Pancreas (tissue), 10 donors: ENCODE measurements around the gene LYZL2. TPM values are rescaled to one million over a fixed set of nuclear protein-coding genes. Genes with fewer than 3 reads are reported as not detected.
"Not testable (repeated sequence)": the region's sequence is repeated elsewhere in the genome, so short reads cannot be mapped to it uniquely, and the experiment has no call there.

Experiments
- ATAC-seq, 4 donors: fragments of 200-7000 bp; cut with Tn5 transposase; one replicate each; pipeline versions ENCODE4 v1.8.0 to v1.9.1; 2020; ENCODE audit warnings: mild to moderate bottlenecking in 4 of 4, moderate library complexity in 4 of 4
- DNase-seq, 6 donors: peaks; one replicate each; pipeline ENCODE4 v3.0.0-alpha.2; 2020
- FAIRE-seq: peaks from 2 replicates; lab custom pipeline; 2012; peaks lifted over from hg19 to GRCh38; lab: Jason Lieb, UNC
- H3K27ac ChIP-seq, 4 donors: fragments of 200-600 bp; sonication (generic); 1 replicate in 3 of 4; 2 replicates in 1 of 4; pipeline versions ENCODE4 v1.5.0 to v1.8.0; 2020
- H3K27me3 ChIP-seq, 4 donors: fragments of 200-600 bp; one replicate each; pipeline ENCODE4 v1.8.0; 2021
- H3K36me3 ChIP-seq, 3 donors: fragments of 200-600 bp; sonication (generic) in 1 of 3; one replicate each; pipeline versions ENCODE4 v1.5.0 to v1.8.0; 2020 to 2021
- H3K4me1 ChIP-seq, 3 donors: fragments of 200-600 bp; one replicate each; pipeline ENCODE4 v1.8.0; 2021
- H3K4me3 ChIP-seq, 4 donors: fragments of 200-600 bp; sonication (generic) in 2 of 4; one replicate each; pipeline versions ENCODE4 v1.5.0 to v1.8.0; 2020 to 2021
- H3K9me3 ChIP-seq, 4 donors: fragments of 200-600 bp; one replicate each; pipeline ENCODE4 v1.8.0; 2021
- CTCF ChIP-seq, 4 donors: fragments of 200-600 bp; sonication (generic) in 3 of 4; IDR thresholded peaks; one replicate each; pipeline versions ENCODE4 v1.5.0 to v1.8.0; 2021; ENCODE audit warnings: antibody characterized with exemption in 4 of 4
- whole genome bisulfite sequencing, 2 donors: extraction: QIAGEN DNeasy Blood & Tissue Kit; methylation state at CpG; one replicate each; pipeline ENCODE4 v1.1.7; 2013; 5-methylcytosine and 5-hydroxymethylcytosine counted together
- intact Hi-C, 3 donors: fragments of 100-400 bp; cut with DNase I; formaldehyde crosslinking; loops; one replicate each; pipeline versions ENCODE4 v1.11.1 to v1.14.2; 2022
- polyA plus RNA-seq, 2 donors: library from polyadenylated mRNA; stranded (reverse); fragments of 200-250 nt; gene quantifications; one replicate each; pipeline ENCODE4 v1.2.3, GENCODE V29; 2013
- total RNA-seq, 6 donors: library from RNA; stranded (reverse); fragmentation: NEBNext Ultra II Directional in 4 of 6; extraction: Animal tissue kit (Norgen Biotek cat#: 25700) in 4 of 6; gene quantifications; one replicate each; pipeline versions ENCODE4 v1.2.1 to v1.2.4, GENCODE V29; 2021 to 2023
- donor health status: healthy with polysubstance abuse.
- donor health status: DM: no; HTN: no; CAD: no; lungs with moderate emphysema.
- donor health status: DM: no; HTN: no; CAD: no.
- donor health status: control.
- donor health status: control.
- donor health status: Bipolar disorder and iron deficiency.
- donor health status: DM: yes; HTN: yes; CAD: no.
- donor health status: DM: no; HTN: no; CAD: no.
- donor health status: DM: no; HTN: no; CAD: no.
- donor health status: DM: yes; HTN: yes; CAD: no.

LYZL2 gene
- total and polyA plus RNA-seq, 8 donors, result not detected

- ATAC-seq (peak; percentile 35 to 50 (median 42)), FAIRE-seq (no peak)
Measured at GRCh38 chr10:30606313-30606712, 23.2 kb downstream of the LYZL2 start.

GRCh38 chr10:30605341-30606121 lies 24.0 kb downstream of the LYZL2 start:
- intact Hi-C loops, H3K4me1 ChIP-seq, DNase-seq, H3K4me3 ChIP-seq, H3K27me3 ChIP-seq, H3K36me3 ChIP-seq, H3K9me3 ChIP-seq, H3K27ac ChIP-seq, FAIRE-seq: not testable (repeated sequence)
- 25 to 29% methylated on average over 8 to 15 of the region's 16 CpGs for WGBS, 2 donors
- ATAC-seq, result peak in 3 of 4 donors; percentile 79 to 85 (median 83)

More at GRCh38 chr10:30606313-30606712, 23.2 kb downstream of the LYZL2 start:
- DNase-seq, result no peak
- no peak for TF ChIP-seq CTCF (IDR thresholded peaks at IDR 0.05)
- Histone ChIP-seq H3K9me3 (no peaks in the 10 kb centered on the region), H3K27ac (no peak overlapping the region), H3K36me3 (no peaks in the 10 kb centered on the region), H3K4me3 (no peak overlapping the region), H3K27me3 (no peaks in the 10 kb centered on the region), H3K4me1 (no peaks in the 10 kb centered on the region)
- 33 to 34% methylated on average over 5 of the region's 5 CpGs for WGBS, 2 donors
- intact Hi-C loops, result no loop called here

- Histone ChIP-seq H3K36me3 (no peaks in the 10 kb centered on the region), H3K4me3 (no peak overlapping the region), H3K4me1 (no peaks in the 10 kb centered on the region), H3K27me3 (no peaks in the 10 kb centered on the region), H3K9me3 (no peaks in the 10 kb centered on the region), H3K27ac (no peak overlapping the region)
- 70 to 88% methylated on average over 3 of the region's 3 CpGs for WGBS, 2 donors
- FAIRE-seq (no peak), ATAC-seq (no peak), DNase-seq (no peak)
- intact Hi-C loops, result no loop called here
- no peak for TF ChIP-seq CTCF (IDR thresholded peaks at IDR 0.05)
Measured at GRCh38 chr10:30603589-30603988, 26.0 kb downstream of the LYZL2 start.

GRCh38 chr10:30602747-30603146 lies 26.8 kb downstream of the LYZL2 start:
- ATAC-seq, result no peak
- no peak overlapping the region for H3K27ac ChIP-seq
- no peak for FAIRE-seq
- 58 to 62% methylated on average over 1 of the region's 1 CpG for WGBS, 2 donors
- TF ChIP-seq CTCF (IDR thresholded peaks at IDR 0.05), result no peak
- intact Hi-C loops, result no loop called here
- H3K4me3 ChIP-seq, result no peak overlapping the region
- no peaks in the 10 kb centered on the region for H3K9me3 ChIP-seq
- no peaks in the 10 kb centered on the region for H3K27me3 ChIP-seq
- no peaks in the 10 kb centered on the region for H3K36me3 ChIP-seq
- H3K4me1 ChIP-seq, result no peaks in the 10 kb centered on the region
- DNase-seq, result no peak

GRCh38 chr10:30600005-30600404 lies 29.5 kb downstream of the LYZL2 start:
- no peak for DNase-seq
- FAIRE-seq, result no peak
- intact Hi-C loops, result no loop called here
- Histone ChIP-seq H3K4me1 (no peaks in the 10 kb centered on the region), H3K36me3 (no peaks in the 10 kb centered on the region), H3K27ac (no peak overlapping the region), H3K4me3 (no peak overlapping the region), H3K9me3 (no peaks in the 10 kb centered on the region), H3K27me3 (no peaks in the 10 kb centered on the region)
- no peak for ATAC-seq
- WGBS, 2 donors, result 36 to 65% methylated on average over 2 of the region's 2 CpGs
- no peak for TF ChIP-seq CTCF (IDR thresholded peaks at IDR 0.05)
